Activated gamma-delta T cell treated with anti-CD3 and anti-CD28 coated beads, Interleukin-2, amount 50 U/mL, for 16 hours (primary cell): Measurements from ENCODE around the gene CYSTM1.

ENCODE experiments used
- DNase-seq: peaks from one replicate; pipeline ENCODE4 v3.0.0-alpha.2; 2020; ENCODE audit warnings: low read depth

CYSTM1 gene

DNA sequence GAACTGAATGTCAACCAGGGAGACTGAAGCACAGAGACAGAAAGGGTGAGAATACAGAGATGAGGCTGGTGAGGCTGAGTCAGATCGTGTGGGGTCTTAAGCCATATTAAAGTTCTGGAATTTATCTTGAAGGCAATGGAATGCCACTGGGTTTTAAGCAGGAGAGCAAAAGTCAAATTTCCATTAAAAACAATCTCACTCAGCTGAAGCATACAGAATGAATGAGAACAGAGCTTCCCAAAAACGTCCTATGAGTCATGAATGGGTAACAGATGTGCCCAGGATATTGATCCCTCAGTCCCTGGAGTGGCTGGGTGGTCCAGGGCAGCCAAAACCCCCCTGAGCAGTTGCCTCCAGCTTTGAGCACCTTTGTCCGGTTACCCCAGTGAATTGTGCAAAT is 83.0 kb downstream of the CYSTM1 start:
- DNase-seq, result no peak

DNA sequence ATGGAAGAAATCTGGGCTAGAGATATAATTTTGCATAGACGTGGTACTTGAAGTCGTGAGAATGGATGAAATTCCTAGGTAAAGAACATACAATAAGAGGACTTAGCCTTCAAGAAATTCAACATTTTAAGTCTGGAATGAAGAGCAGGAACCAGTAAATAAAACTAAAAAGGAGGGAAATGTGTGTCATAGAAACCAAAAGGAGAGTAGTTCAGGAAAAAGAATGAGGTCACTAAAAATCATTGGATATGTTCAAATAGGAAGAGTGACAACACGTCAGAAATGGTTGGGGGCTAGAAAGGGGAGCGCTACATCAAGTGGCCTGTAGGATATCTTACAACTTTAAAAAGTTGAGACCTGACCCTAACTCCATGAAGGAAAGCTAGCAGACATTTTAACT is 83.9 kb downstream of the CYSTM1 start:
- DNase-seq, result no peak

DNA sequence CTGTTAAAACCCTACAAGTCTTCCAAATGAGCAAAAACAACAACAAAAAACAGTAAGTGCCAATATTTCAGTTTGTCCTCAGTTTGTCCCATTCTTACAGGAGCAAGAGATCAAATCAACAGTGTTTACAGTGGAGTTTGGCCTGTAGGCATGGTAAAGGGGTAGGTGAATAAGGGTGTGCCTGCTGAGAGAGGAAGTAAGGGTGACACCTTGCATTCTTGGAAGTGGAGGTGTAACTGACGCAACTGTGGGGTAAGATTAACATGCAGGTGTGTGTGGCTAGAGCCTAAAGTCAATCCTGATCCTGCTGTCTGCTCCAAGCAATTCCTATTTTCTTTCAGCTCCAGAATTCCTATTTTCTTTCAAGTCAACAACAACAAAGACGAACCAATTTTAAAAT is 84.5 kb downstream of the CYSTM1 start:
- DNase-seq, result no peak

DNA sequence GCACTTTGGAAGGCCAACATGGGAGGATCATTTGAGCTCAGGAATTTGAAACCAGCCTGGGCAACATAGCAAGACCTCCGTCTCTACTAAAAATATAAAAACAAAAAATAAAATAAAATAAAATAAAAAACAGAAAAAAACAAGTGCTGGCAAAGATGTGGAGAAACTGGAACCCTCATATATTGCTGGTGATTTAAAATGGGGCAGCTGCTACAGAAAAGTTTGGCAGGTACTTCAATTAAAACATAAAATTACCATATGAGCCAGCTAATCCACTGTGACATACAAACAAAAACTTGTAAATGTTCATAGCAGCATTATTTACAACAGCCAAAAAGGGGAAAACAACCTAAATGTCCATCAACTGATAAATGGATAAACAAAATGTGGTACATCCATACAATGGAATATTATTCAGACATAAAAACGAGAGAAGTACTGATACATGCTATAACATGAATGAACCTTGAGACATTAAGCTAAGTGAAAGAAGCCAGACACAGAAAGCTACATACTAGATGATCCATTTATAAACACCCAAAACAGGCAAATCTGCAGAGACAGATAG is 85.2 kb downstream of the CYSTM1 start:
- no peak for DNase-seq

- no peak for DNase-seq
These were observed 86.6 kb downstream of the CYSTM1 start for GRCh38 chr5:140261403-140262171.

DNA sequence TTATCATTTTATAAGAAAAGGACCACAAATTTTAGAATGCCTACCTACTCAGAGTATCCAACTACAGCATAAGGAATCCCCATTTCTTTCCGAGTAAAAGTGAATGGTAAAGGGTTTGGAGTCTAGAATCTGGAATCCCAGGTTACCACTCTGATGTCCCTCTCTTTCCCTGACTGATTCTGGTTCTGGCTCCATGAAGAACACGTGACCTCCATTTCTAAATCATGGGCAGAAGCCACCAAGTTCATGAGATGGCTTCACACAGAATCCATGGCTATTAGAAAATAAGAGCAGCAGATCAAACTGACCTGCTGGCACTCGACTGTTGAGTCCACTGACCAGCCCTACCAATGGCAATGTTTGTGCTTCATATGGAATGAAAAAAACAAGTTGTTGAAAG is 87.2 kb downstream of the CYSTM1 start:
- DNase-seq, result no peak

- no peak for DNase-seq
These were observed 87.9 kb downstream of the CYSTM1 start for GRCh38 chr5:140262839-140263238.

DNA sequence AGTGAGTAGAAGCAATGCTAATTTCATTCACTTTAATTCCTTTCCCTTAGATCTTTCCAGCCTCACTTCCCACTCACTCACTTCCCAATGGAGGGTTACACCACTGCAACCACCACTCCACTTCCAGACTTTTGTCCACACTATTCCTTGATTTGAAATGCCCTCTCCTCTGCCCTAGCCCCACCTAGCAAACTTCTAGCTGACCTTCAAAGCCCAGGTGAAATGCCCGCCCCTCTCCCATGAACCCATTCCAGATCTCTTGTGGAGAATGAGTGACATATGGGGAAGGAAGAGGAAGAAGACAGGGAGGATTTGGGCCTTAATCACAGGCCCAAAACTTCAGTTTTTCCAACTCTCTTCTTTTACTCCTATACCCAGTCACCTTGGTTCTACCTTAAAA is 90.9 kb downstream of the CYSTM1 start:
- no peak for DNase-seq

GRCh38 chr5:140266471-140267200 is 91.6 kb downstream of the CYSTM1 start:
- no peak for DNase-seq

GRCh38 chr5:140267201-140267540 is 92.2 kb downstream of the CYSTM1 start:
- no peak for DNase-seq

DNA sequence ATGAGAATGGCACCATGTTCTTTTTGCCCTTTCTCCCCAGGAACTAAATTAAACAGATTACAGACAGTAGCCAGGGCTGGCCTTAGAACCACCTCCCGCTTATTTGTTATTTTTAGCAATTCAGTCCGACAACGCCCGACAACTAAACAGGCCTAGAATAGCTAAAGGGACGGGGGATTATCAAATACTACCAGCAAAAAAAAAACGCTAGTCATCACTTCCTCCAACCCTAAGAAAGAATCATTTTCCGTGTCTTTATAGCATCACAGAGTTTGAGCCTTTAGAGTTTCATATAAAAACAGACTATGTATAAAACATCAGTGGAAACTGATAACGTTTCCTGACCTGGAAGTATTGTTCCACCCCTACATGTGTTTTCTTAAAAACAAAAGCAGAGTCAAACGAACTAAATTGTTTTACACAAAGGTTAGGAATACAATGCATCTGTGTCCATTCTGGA is 92.6 kb downstream of the CYSTM1 start:
- DNase-seq, result no peak

DNA sequence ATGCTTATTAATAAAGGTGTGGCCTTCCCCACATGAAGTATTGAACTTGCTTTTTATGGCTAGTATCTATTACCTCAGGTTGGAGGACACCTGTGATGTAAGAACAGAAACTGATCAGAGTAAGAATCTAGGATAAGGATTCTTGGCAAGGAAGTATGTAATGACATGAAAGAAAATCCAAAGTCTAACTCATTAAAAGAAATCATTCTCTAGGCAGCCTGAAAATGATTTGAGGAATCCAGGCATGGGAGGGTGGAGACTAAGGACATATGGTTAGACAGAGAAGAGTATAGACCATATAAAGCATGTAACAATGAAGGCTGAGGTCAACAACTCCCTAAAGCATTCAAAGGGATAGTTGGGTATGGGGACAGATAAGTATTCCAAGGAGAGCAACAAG is 95.0 kb downstream of the CYSTM1 start:
- DNase-seq, result no peak

- no peak for DNase-seq
These were observed 98.5 kb downstream of the CYSTM1 start for GRCh38 chr5:140273401-140273877.

- DNase-seq, result no peak
These were observed 100.8 kb downstream of the CYSTM1 start for GRCh38 chr5:140275837-140276236.

- no peak for DNase-seq
These were observed 107.3 kb downstream of the CYSTM1 start for GRCh38 chr5:140282266-140282665.

GRCh38 chr5:140284013-140284412 is 109.0 kb downstream of the CYSTM1 start:
- no peak for DNase-seq

DNA sequence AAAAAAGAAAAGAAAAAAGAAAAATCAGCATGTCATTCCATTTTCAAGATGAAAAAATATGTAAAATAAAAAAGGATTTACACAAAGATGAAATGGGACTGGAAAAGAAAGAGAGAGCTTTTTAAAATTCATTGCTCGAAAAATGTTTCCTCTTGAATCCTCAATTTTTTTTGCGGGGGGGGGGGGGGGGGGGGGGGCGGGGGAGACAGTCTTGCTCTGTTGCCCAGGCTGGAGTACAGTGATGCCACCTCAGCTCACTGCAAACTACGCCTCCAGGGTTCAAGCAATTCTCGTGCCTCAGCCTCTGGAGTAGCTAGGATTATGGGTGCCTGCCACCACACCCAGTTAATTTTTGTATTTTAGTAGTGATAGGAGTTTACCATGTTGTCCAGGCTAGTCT is 111.4 kb downstream of the CYSTM1 start:
- DNase-seq, result no peak

GRCh38 chr5:140287801-140288521 is 113.0 kb downstream of the CYSTM1 start:
- no peak for DNase-seq

GRCh38 chr5:140292212-140293036 is 117.4 kb downstream of the CYSTM1 start:
- DNase-seq, result no peak
